ENCODE measurements around the gene FHAD1.

GRCh38 chr1:15412175-15412800, 165.3 kb downstream of the FHAD1 start:
- TF ChIP-seq, protein P1, sequence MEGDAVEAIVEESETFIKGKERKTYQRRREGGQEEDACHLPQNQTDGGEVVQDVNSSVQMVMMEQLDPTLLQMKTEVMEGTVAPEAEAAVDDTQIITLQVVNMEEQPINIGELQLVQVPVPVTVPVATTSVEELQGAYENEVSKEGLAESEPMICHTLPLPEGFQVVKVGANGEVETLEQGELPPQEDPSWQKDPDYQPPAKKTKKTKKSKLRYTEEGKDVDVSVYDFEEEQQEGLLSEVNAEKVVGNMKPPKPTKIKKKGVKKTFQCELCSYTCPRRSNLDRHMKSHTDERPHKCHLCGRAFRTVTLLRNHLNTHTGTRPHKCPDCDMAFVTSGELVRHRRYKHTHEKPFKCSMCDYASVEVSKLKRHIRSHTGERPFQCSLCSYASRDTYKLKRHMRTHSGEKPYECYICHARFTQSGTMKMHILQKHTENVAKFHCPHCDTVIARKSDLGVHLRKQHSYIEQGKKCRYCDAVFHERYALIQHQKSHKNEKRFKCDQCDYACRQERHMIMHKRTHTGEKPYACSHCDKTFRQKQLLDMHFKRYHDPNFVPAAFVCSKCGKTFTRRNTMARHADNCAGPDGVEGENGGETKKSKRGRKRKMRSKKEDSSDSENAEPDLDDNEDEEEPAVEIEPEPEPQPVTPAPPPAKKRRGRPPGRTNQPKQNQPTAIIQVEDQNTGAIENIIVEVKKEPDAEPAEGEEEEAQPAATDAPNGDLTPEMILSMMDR (IDR thresholded peaks at IDR 0.05 in 2 of 3, conservative IDR thresholded peaks at IDR 0.05 in 1 of 3; ENCODE audit: borderline replicate concordance in 1 of 3, insufficient read depth in 1 of 3, low read depth in 2 of 3, low read length in 2 of 3): no peak
- TF ChIP-seq SP1 (IDR thresholded peaks at IDR 0.05; ENCODE audit: low read depth) (no peak), POLR2A (IDR thresholded peaks at IDR 0.05; ENCODE audit: borderline replicate concordance, extremely low read depth, insufficient read depth, insufficient read length) (no peak), EZH2 (IDR thresholded peaks at IDR 0.05) (no peak), POLR2AphosphoS5 (IDR thresholded peaks at IDR 0.05; ENCODE audit: low read depth, low read length) (no peak)
- TF ChIP-seq, protein P2, sequence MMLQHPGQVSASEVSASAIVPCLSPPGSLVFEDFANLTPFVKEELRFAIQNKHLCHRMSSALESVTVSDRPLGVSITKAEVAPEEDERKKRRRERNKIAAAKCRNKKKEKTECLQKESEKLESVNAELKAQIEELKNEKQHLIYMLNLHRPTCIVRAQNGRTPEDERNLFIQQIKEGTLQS (IDR thresholded peaks at IDR 0.05): no peak

Measured in HCT116 (cell line).